K562 (cell line): Measurements from ENCODE around the gene KRT81. TPM values are rescaled to one million over a fixed set of nuclear protein-coding genes. Genes with fewer than 3 reads are reported as not detected.

ENCODE experiments used
- ATF7 ChIP-seq: fragments of 450-650 bp; IDR thresholded peaks from 2 replicates; pipeline ENCODE4 v1.7.1; 2014; ENCODE audit warnings: mild to moderate bottlenecking, moderate library complexity
- C11orf30 ChIP-seq: fragments of 450-650 bp; IDR thresholded peaks from 2 replicates; pipeline ENCODE4 v1.6.1; 2016; ENCODE audit warnings: low read depth, mild to moderate bottlenecking
- CREB1 ChIP-seq, 2 experiments: sonication (generic) in 1 of 2; formaldehyde crosslinking in 1 of 2; IDR thresholded peaks; 2 replicates each; pipeline versions ENCODE4 v1.6.1 to v1.8.0; 2012 to 2022; ENCODE audit warnings: inconsistent platforms in 1 of 2, mild to moderate bottlenecking in 1 of 2, missing genetic modification reagents in 1 of 2, moderate library complexity in 1 of 2
- CTCF ChIP-seq, 3 experiments: IDR thresholded peaks in 2 of 3; conservative IDR thresholded peaks in 1 of 3; 2 replicates each; pipeline ENCODE4 v1.5.1; 2011 to 2012; ENCODE audit warnings: low read length in 3 of 3, mild to moderate bottlenecking in 3 of 3, control low read depth in 2 of 3, improper control_type of control experiment in 1 of 3, inconsistent platforms in 1 of 3, low read depth in 1 of 3, mixed read lengths in 1 of 3, moderate library complexity in 1 of 3; ENCODE audit not compliant: insufficient read depth in 2 of 3
- HDAC8 ChIP-seq: fragments of 450-650 bp; IDR thresholded peaks from 2 replicates; pipeline ENCODE4 v1.6.1; 2016; ENCODE audit warnings: mild to moderate bottlenecking, missing genetic modification characterization, moderate library complexity, missing compliant biosample characterization
- JUND ChIP-seq, 2 experiments: IDR thresholded peaks; 2 replicates in 1 of 2; 3 replicates in 1 of 2; pipeline ENCODE4 v1.6.1; 2011; ENCODE audit warnings: borderline replicate concordance in 2 of 2, low read depth in 2 of 2, low read length in 2 of 2, improper control_type of control experiment in 1 of 2, missing biosample characterization in 1 of 2, missing genetic modification characterization in 1 of 2, missing genetic modification reagents in 1 of 2
- L3MBTL2 ChIP-seq: fragments of 450-650 bp; IDR thresholded peaks from 2 replicates; pipeline ENCODE4 v1.6.1; 2016; ENCODE audit warnings: mild to moderate bottlenecking, moderate library complexity
- MYC ChIP-seq, 2 experiments: fragments of 250-450 bp in 1 of 2; sonication (Bioruptor Pico) in 1 of 2; IDR thresholded peaks; 2 replicates each; pipeline versions ENCODE4 v1.5.1 to v1.6.1; 2012 to 2021; ENCODE audit warnings: low read depth in 2 of 2, borderline replicate concordance in 1 of 2, improper control_type of control experiment in 1 of 2, low read length in 1 of 2, mild to moderate bottlenecking in 1 of 2, moderate library complexity in 1 of 2
- RAD21 ChIP-seq, 2 experiments: fragments of 250-450 bp in 1 of 2; fragments of 450-650 bp in 1 of 2; sonication (Bioruptor Pico) in 1 of 2; formaldehyde crosslinking in 1 of 2; IDR thresholded peaks in 1 of 2; conservative IDR thresholded peaks in 1 of 2; 2 replicates each; pipeline versions ENCODE4 v1.4.0 to v1.8.0; 2020 to 2022; ENCODE audit warnings: mild to moderate bottlenecking in 2 of 2, moderate library complexity in 1 of 2
- TEAD1 ChIP-seq, 2 experiments: fragments of 450-650 bp in 1 of 2; sonication (generic) in 1 of 2; formaldehyde crosslinking; IDR thresholded peaks; 2 replicates each; pipeline versions ENCODE4 v1.4.0 to v1.8.0; 2020 to 2022; ENCODE audit warnings: mild to moderate bottlenecking in 2 of 2, missing genetic modification reagents in 1 of 2
- polyA plus RNA-seq, 8 experiments: library from polyadenylated mRNA; depleted of rRNA in 4 of 8; stranded (reverse) in 5 of 8; unstranded in 3 of 8; fragments of >200 nt; fragmentation: Nextera tagmentation in 2 of 8; fragmentation: Illumina TruSeq in 1 of 8; extraction: Ambion mirVana in 2 of 8; extraction: Trizol in 1 of 8; gene quantifications; 2 replicates each; pipeline versions ENCODE4 v1.2.1 to v1.2.3, GENCODE V29; 2011 to 2014; ENCODE audit warnings: inconsistent platforms in 1 of 8, missing spikeins in 1 of 8
- total RNA-seq, 7 experiments: library from RNA; depleted of rRNA in 6 of 7; stranded (reverse); fragments of >200 nt in 6 of 7; fragmentation: Illumina TruSeq in 2 of 7; extraction: Trizol in 2 of 7; gene quantifications; 2 replicates each; pipeline versions ENCODE4 v1.2.1 to v1.2.3, GENCODE V29; 2011 to 2021; ENCODE audit warnings: low replicate concordance in 1 of 7
- TF ChIP-seq, protein P1 (sequence below), 2 experiments: IDR thresholded peaks; 2 replicates each; pipeline ENCODE4 v1.6.1; 2012; ENCODE audit warnings: improper control_type of control experiment in 2 of 2, low read depth in 2 of 2, low read length in 2 of 2, borderline replicate concordance in 1 of 2
- TF ChIP-seq, protein P2 (sequence below): fragments of 150-350 bp; IDR thresholded peaks from 2 replicates; pipeline ENCODE4 v1.6.1; 2014; ENCODE audit warnings: low read depth, mild to moderate bottlenecking, low read length, borderline replicate concordance
- TF ChIP-seq, protein P3 (sequence below): fragments of 450-650 bp; formaldehyde crosslinking; IDR thresholded peaks from 2 replicates; pipeline ENCODE4 v1.4.0; 2020; ENCODE audit warnings: mild to moderate bottlenecking, moderate library complexity

The KRT81 gene
- total and polyA plus RNA-seq, 9 of the 15 experiments (the other 6 are each of a cell fraction or from before 2014, with no cell fraction given), result 0.27 TPM; not detected in 8

- TF ChIP-seq CTCF (IDR thresholded peaks at IDR 0.05 in 2 of 3, conservative IDR thresholded peaks at IDR 0.05 in 1 of 3; ENCODE audit: insufficient read depth in 2 of 3, low read depth in 1 of 3, low read length in 3 of 3) (peak; percentile 91 to 94 (median 93)), C11orf30 (no peak), L3MBTL2 (peak; percentile 45; the same call in 1 of the 2 replicates), ATF7 (0 out of 2 replicates have a peak, but pooled peaks have one; percentile 21), JUND (IDR thresholded peaks at IDR 0.05; ENCODE audit: borderline replicate concordance, low read depth, low read length) (0 out of 2 replicates have a peak, but pooled peaks have one; percentile 16), JUND (tag; IDR thresholded peaks at IDR 0.05; ENCODE audit: borderline replicate concordance, low read depth, low read length) (no peak; the same call in 2 of the 3 replicates), RAD21 (CRISPR knock-in tag; conservative IDR thresholded peaks at IDR 0.05 in 1 of 2, IDR thresholded peaks at IDR 0.05 in 1 of 2) (peak; percentile 48 to 64), CREB1 (IDR thresholded peaks at IDR 0.05) (no peak), CREB1 (CRISPR knock-in tag; IDR thresholded peaks at IDR 0.05) (peak; percentile 48), TEAD1 (CRISPR knock-in tag; IDR thresholded peaks at IDR 0.05) (peak; percentile 56 to 65; a peak in 2 of 4 replicates), MYC (IDR thresholded peaks at IDR 0.05; ENCODE audit: low read depth, low read length) (peak; percentile 34; the same call in 1 of the 2 replicates), MYC (CRISPR knock-in tag; IDR thresholded peaks at IDR 0.05; ENCODE audit: borderline replicate concordance, low read depth) (no peak; the same call in 1 of the 2 replicates), HDAC8 (tag) (0 out of 2 replicates have a peak, but pooled peaks have one; percentile 12)
- TF ChIP-seq, protein P1, sequence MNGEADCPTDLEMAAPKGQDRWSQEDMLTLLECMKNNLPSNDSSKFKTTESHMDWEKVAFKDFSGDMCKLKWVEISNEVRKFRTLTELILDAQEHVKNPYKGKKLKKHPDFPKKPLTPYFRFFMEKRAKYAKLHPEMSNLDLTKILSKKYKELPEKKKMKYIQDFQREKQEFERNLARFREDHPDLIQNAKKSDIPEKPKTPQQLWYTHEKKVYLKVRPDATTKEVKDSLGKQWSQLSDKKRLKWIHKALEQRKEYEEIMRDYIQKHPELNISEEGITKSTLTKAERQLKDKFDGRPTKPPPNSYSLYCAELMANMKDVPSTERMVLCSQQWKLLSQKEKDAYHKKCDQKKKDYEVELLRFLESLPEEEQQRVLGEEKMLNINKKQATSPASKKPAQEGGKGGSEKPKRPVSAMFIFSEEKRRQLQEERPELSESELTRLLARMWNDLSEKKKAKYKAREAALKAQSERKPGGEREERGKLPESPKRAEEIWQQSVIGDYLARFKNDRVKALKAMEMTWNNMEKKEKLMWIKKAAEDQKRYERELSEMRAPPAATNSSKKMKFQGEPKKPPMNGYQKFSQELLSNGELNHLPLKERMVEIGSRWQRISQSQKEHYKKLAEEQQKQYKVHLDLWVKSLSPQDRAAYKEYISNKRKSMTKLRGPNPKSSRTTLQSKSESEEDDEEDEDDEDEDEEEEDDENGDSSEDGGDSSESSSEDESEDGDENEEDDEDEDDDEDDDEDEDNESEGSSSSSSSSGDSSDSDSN (IDR thresholded peaks at IDR 0.05; ENCODE audit: borderline replicate concordance in 1 of 2, low read depth in 2 of 2, low read length in 2 of 2), result peak in 1 of 2 experiments; percentile 84; a peak in 3 of 4 replicates
- TF ChIP-seq, protein P2, sequence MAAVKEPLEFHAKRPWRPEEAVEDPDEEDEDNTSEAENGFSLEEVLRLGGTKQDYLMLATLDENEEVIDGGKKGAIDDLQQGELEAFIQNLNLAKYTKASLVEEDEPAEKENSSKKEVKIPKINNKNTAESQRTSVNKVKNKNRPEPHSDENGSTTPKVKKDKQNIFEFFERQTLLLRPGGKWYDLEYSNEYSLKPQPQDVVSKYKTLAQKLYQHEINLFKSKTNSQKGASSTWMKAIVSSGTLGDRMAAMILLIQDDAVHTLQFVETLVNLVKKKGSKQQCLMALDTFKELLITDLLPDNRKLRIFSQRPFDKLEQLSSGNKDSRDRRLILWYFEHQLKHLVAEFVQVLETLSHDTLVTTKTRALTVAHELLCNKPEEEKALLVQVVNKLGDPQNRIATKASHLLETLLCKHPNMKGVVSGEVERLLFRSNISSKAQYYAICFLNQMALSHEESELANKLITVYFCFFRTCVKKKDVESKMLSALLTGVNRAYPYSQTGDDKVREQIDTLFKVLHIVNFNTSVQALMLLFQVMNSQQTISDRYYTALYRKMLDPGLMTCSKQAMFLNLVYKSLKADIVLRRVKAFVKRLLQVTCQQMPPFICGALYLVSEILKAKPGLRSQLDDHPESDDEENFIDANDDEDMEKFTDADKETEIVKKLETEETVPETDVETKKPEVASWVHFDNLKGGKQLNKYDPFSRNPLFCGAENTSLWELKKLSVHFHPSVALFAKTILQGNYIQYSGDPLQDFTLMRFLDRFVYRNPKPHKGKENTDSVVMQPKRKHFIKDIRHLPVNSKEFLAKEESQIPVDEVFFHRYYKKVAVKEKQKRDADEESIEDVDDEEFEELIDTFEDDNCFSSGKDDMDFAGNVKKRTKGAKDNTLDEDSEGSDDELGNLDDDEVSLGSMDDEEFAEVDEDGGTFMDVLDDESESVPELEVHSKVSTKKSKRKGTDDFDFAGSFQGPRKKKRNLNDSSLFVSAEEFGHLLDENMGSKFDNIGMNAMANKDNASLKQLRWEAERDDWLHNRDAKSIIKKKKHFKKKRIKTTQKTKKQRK, result no peak
- TF ChIP-seq, protein P3, sequence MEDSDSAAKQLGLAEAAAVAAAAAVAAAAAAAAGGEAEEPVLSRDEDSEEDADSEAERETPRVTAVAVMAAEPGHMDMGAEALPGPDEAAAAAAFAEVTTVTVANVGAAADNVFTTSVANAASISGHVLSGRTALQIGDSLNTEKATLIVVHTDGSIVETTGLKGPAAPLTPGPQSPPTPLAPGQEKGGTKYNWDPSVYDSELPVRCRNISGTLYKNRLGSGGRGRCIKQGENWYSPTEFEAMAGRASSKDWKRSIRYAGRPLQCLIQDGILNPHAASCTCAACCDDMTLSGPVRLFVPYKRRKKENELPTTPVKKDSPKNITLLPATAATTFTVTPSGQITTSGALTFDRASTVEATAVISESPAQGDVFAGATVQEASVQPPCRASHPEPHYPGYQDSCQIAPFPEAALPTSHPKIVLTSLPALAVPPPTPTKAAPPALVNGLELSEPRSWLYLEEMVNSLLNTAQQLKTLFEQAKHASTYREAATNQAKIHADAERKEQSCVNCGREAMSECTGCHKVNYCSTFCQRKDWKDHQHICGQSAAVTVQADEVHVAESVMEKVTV (CRISPR knock-in tag), result 0 out of 2 replicates have a peak, but pooled peaks have one; percentile 15
Observed at GRCh38 chr12:52278575-52279421, 12.5 kb downstream of the KRT81 start (continued).
